ENCODE data around the gene KIF26B. TPM values are rescaled to one million over a fixed set of nuclear protein-coding genes. Genes with fewer than 3 reads are reported as not detected.

The KIF26B gene
- total and polyA plus RNA-seq, 2 of the 4 experiments (the other 2 are of a cell fraction) = 0.53 to 0.54 TPM

DNA sequence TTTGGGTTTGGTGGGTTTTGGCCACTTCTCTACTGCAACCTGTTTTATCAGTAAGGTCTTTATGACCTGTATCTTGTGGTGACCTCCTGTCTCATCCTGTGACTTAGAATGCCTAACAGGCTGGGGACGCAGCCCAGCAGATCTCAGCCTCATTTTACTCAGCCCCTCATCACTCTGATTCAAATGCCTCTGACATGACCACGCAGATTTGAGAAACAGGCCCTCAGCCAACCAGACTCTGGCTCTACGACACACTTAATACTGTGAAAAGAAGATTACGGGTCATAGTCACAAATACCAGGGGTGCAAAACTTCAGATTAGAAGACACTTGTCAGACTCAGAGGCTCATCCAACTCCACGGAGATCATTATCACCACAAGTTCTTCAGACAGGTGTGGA is 28.3 kb upstream of the KIF26B start:
- no peaks in the 10 kb centered on the region for H3K27me3 ChIP-seq (ENCODE audit: control insufficient read depth, insufficient read depth, low read length)
- ChIA-PET CTCF (no interaction called here), POLR2A (ENCODE audit: unreplicated experiment) (no interaction called here)
- no peak overlapping the region for H2AK5ac ChIP-seq (ENCODE audit: low read depth, low read length)
- no peak overlapping the region for H2BK20ac ChIP-seq (ENCODE audit: low read depth, low read length)
- no peak for TF ChIP-seq RCOR1 (IDR thresholded peaks at IDR 0.05; ENCODE audit: insufficient replicate concordance, low read length)
- no peak for TF ChIP-seq POLR2A (IDR thresholded peaks at IDR 0.05; ENCODE audit: low read depth, low read length)
- TF ChIP-seq MAZ (IDR thresholded peaks at IDR 0.05; ENCODE audit: borderline replicate concordance, low read depth, low read length) = no peak
- TF ChIP-seq NFE2L2 (IDR thresholded peaks at IDR 0.05; ENCODE audit: low read depth, low read length) = no peak
- no peak for TF ChIP-seq CTCF (conservative IDR thresholded peaks at IDR 0.05; ENCODE audit: low read depth, low read length)
- no peak for TF ChIP-seq MAFK (IDR thresholded peaks at IDR 0.05; ENCODE audit: low read depth, low read length)
- TF ChIP-seq RAD21 (IDR thresholded peaks at IDR 0.05; ENCODE audit: low read length) = no peak
- no peak for TF ChIP-seq BHLHE40 (IDR thresholded peaks at IDR 0.05; ENCODE audit: low read depth, low read length)
- no peak for TF ChIP-seq CHD1 (IDR thresholded peaks at IDR 0.05; ENCODE audit: low read depth, low read length)
- TF ChIP-seq FOS (IDR thresholded peaks at IDR 0.05; ENCODE audit: low read depth, low read length) = no peak
- TF ChIP-seq SMC3 (IDR thresholded peaks at IDR 0.05; ENCODE audit: low read depth, low read length) = no peak
- no peak for TF ChIP-seq USF2 (IDR thresholded peaks at IDR 0.05; ENCODE audit: low read depth, low read length)
- TF ChIP-seq CEBPB (IDR thresholded peaks at IDR 0.05; ENCODE audit: low read depth, low read length) = no peak
- TF ChIP-seq RFX5 (IDR thresholded peaks at IDR 0.05; ENCODE audit: low read depth, low read length) = no peak
- TF ChIP-seq MXI1 (IDR thresholded peaks at IDR 0.05; ENCODE audit: borderline replicate concordance, low read depth, low read length) = no peak
- TF ChIP-seq ELK1 (IDR thresholded peaks at IDR 0.05; ENCODE audit: borderline replicate concordance, low read depth, low read length) = no peak
- H4K8ac ChIP-seq (ENCODE audit: low read depth in 2 of 2, low read length in 2 of 2) = no peak overlapping the region
- H4K91ac ChIP-seq (ENCODE audit: insufficient read depth, low read depth, low read length) = no peak overlapping the region
- no peak overlapping the region for H2BK15ac ChIP-seq (ENCODE audit: low read depth, low read length)
- no peak overlapping the region for H3K18ac ChIP-seq (ENCODE audit: low read depth, low read length)
- dilution Hi-C loops (cut with HindIII; ENCODE audit: low sequenced_read_pairs, unreplicated experiment) (no loop called here), in situ Hi-C loops (cut with MboI; ENCODE audit: low sequenced_read_pairs) (no loop called here), intact Hi-C loops (cut with micrococcal nuclease) (no loop called here)
- ATAC-seq (ENCODE audit: low read depth) (no peak), DNase-seq (no peak)
- no peaks in the 10 kb centered on the region; the same call in 1 of the 2 replicates for H3K9me1 ChIP-seq (ENCODE audit: insufficient read depth, low read length)
- H3K27ac ChIP-seq (ENCODE audit: insufficient read depth, low read length) = no peak overlapping the region
- no peak overlapping the region for H3K14ac ChIP-seq (replicated peaks; ENCODE audit: low read depth, low read length)
- H3K4me2 ChIP-seq (ENCODE audit: low read depth, low read length) = no peak overlapping the region
- H2AFZ ChIP-seq (replicated peaks; ENCODE audit: low read length, poor library complexity) = no peak overlapping the region
- no peak overlapping the region for H4K5ac ChIP-seq (ENCODE audit: low read depth, low read length)
- WGBS, 2 experiments (ENCODE audit: extremely low coverage in 2 of 2, insufficient read length in 1 of 2) = 40% methylated on average over 1 of the region's 5 CpGs; no CpG with 5 or more reads in 1 of the 2 experiments
- H3K4me1 ChIP-seq (ENCODE audit: control insufficient read depth, insufficient read depth, low read length) = no peaks in the 10 kb centered on the region
- no peak overlapping the region for H2BK5ac ChIP-seq (ENCODE audit: low read depth, low read length, poor library complexity, severe bottlenecking)
- H3K79me1 ChIP-seq (ENCODE audit: low read depth in 1 of 2, low read length in 2 of 2) = no peaks in the 10 kb centered on the region
- no peak overlapping the region for H3K9ac ChIP-seq (ENCODE audit: low read depth, low read length)
- no peak overlapping the region for H3K56ac ChIP-seq (ENCODE audit: extremely low read depth, insufficient read depth, low read length)
- no peak overlapping the region for H3K23ac ChIP-seq (ENCODE audit: low read depth, low read length)
- H4K20me1 ChIP-seq (ENCODE audit: insufficient read depth, low read length) = no peaks in the 10 kb centered on the region
- no peak overlapping the region for H2AK9ac ChIP-seq (replicated peaks; ENCODE audit: low read depth, low read length, poor library complexity)
- H3K4me3 ChIP-seq (ENCODE audit: insufficient read depth, low read depth, low read length) = no peak overlapping the region
- no peak overlapping the region for H3K4ac ChIP-seq (ENCODE audit: low read depth, low read length)
- no peaks in the 10 kb centered on the region for H3K9me3 ChIP-seq (ENCODE audit: control insufficient read depth, insufficient read depth, low read length)
- no TSS peak for BruUV-seq (replicated peaks)
- H3K36me3 ChIP-seq (ENCODE audit: control insufficient read depth, insufficient read depth, low read length) = no peaks in the 10 kb centered on the region
- no peak overlapping the region for H2BK120ac ChIP-seq (ENCODE audit: low read depth, low read length)

All from IMR-90 (cell line).